GM12878 (cell line): ENCODE results near the gene SMTNL1.

Experiments
- MXI1 ChIP-seq: fragments of 150-350 bp; IDR thresholded peaks from 2 replicates; pipeline ENCODE4 v1.6.1; 2011; ENCODE audit warnings: low read depth, mild to moderate bottlenecking, inconsistent platforms, low read length, improper control_type of control experiment
- NRF1 ChIP-seq: conservative IDR thresholded peaks from 2 replicates; pipeline ENCODE4 v1.6.1; 2011; ENCODE audit warnings: mild to moderate bottlenecking, low read depth, low read length, improper control_type of control experiment
- POLR2AphosphoS2 ChIP-seq: IDR thresholded peaks from 2 replicates; pipeline ENCODE4 v1.6.1; 2011; ENCODE audit warnings: low read depth, mild to moderate bottlenecking, low read length, improper control_type of control experiment, moderate library complexity
- RAD51 ChIP-seq: fragments of 450-650 bp; IDR thresholded peaks from 2 replicates; pipeline ENCODE4 v1.6.1; 2016; ENCODE audit warnings: moderate library complexity, mild to moderate bottlenecking, inconsistent platforms
- TF ChIP-seq, protein P1 (sequence below): fragments of 450-650 bp; IDR thresholded peaks from 2 replicates; pipeline ENCODE4 v1.6.1; 2017; ENCODE audit warnings: mild to moderate bottlenecking
- TF ChIP-seq, protein P2 (sequence below), 3 experiments: IDR thresholded peaks in 2 of 3; conservative IDR thresholded peaks in 1 of 3; 2 replicates each; pipeline ENCODE4 v1.5.1; 2011; ENCODE audit warnings: low read depth in 3 of 3, low read length in 3 of 3, mild to moderate bottlenecking in 3 of 3, control low read depth in 2 of 3, moderate library complexity in 2 of 3, inconsistent platforms in 1 of 3, mixed read lengths in 1 of 3; ENCODE audit not compliant: control insufficient read depth in 2 of 3, insufficient read depth in 1 of 3; ENCODE audit errors: extremely low read depth in 1 of 3

DNA sequence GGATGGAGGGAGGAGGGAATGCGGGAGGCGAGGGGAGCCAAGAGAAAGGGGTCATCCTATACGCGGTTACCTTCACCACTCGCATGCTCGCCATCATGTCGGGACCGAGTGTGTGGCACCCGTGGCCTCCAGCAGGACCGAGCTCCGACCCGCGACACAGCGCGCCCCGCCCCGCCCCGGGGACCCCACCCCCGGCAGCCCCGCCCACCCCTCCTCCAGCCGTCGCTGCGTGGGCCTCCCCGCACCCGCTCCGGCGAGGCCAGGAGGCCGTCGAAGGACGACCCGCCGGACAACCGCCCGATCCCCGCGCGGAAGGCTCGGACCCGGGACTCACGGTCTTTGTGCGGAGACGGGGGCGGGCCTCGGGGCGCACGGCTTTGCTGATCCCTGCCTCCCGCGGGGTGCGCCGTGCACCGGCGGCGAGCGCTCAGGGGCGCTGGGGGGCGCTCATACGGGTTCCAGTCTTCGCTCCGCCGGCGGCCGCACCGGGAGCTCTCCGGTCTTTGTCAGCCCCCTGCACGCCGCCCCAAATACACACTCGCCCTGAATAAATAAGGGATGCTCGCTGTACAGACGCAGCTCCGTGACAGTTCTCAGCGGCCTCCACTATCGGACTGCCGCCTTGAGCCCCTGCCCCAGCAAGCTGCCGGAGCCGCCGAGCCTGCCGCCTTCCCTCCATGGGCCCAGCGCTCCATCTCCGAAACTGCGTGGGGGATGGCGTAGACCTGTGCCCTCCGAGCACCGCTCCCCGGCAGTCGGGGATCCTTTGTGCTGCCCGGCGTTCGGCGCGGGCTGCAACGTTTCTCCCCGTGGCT, 30.3 kb downstream of the SMTNL1 start, which contains the start of gene UBE2L6:
- TF ChIP-seq RAD51 (no peak), POLR2AphosphoS2 (no peak), MXI1 (no peak), NRF1 (no peak)
- TF ChIP-seq, protein P1, sequence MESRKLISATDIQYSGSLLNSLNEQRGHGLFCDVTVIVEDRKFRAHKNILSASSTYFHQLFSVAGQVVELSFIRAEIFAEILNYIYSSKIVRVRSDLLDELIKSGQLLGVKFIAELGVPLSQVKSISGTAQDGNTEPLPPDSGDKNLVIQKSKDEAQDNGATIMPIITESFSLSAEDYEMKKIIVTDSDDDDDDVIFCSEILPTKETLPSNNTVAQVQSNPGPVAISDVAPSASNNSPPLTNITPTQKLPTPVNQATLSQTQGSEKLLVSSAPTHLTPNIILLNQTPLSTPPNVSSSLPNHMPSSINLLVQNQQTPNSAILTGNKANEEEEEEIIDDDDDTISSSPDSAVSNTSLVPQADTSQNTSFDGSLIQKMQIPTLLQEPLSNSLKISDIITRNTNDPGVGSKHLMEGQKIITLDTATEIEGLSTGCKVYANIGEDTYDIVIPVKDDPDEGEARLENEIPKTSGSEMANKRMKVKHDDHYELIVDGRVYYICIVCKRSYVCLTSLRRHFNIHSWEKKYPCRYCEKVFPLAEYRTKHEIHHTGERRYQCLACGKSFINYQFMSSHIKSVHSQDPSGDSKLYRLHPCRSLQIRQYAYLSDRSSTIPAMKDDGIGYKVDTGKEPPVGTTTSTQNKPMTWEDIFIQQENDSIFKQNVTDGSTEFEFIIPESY, result no peak
- TF ChIP-seq, protein P2, sequence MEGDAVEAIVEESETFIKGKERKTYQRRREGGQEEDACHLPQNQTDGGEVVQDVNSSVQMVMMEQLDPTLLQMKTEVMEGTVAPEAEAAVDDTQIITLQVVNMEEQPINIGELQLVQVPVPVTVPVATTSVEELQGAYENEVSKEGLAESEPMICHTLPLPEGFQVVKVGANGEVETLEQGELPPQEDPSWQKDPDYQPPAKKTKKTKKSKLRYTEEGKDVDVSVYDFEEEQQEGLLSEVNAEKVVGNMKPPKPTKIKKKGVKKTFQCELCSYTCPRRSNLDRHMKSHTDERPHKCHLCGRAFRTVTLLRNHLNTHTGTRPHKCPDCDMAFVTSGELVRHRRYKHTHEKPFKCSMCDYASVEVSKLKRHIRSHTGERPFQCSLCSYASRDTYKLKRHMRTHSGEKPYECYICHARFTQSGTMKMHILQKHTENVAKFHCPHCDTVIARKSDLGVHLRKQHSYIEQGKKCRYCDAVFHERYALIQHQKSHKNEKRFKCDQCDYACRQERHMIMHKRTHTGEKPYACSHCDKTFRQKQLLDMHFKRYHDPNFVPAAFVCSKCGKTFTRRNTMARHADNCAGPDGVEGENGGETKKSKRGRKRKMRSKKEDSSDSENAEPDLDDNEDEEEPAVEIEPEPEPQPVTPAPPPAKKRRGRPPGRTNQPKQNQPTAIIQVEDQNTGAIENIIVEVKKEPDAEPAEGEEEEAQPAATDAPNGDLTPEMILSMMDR (IDR thresholded peaks at IDR 0.05 in 2 of 3, conservative IDR thresholded peaks at IDR 0.05 in 1 of 3; ENCODE audit: control insufficient read depth in 2 of 3, extremely low read depth in 1 of 3, insufficient read depth in 1 of 3, low read depth in 3 of 3, low read length in 3 of 3), result peak in 2 of 3 experiments; percentile 43 to 66; a peak in 3 of 6 replicates
